ENCODE data around the gene ZNF469. TPM values are rescaled to one million over a fixed set of nuclear protein-coding genes. Genes with fewer than 3 reads are reported as not detected.

The ZNF469 gene
- total and polyA plus RNA-seq, 4 donors, result 0.04 to 0.50 (median 0.36) TPM

GRCh38 chr16:88339930-88340754 lies 42.6 kb upstream of the ZNF469 start:
- DNase-seq (ENCODE audit: low spot score), result no peak
- H3K27me3 ChIP-seq (ENCODE audit: control insufficient read depth in 4 of 4, insufficient read depth in 4 of 4, low read length in 3 of 4), result no peaks in the 10 kb centered on the region
- H3K4me3 ChIP-seq (ENCODE audit: low read depth in 1 of 3, low read length in 3 of 3), result no peak overlapping the region
- no peaks in the 10 kb centered on the region for H3K36me3 ChIP-seq (ENCODE audit: control insufficient read depth in 4 of 4, insufficient read depth in 3 of 4, low read depth in 1 of 4, low read length in 3 of 4)
- H3K9me3 ChIP-seq (ENCODE audit: control insufficient read depth in 4 of 4, low read length in 3 of 4), result no peaks in the 10 kb centered on the region
- no peak overlapping the region for H3K27ac ChIP-seq (ENCODE audit: low read depth in 1 of 2, low read length in 2 of 2)
- no peaks in the 10 kb centered on the region for H3K4me1 ChIP-seq (ENCODE audit: control insufficient read depth in 4 of 4, insufficient read depth in 4 of 4, low read length in 3 of 4)
- H3K9ac ChIP-seq (ENCODE audit: low read depth in 1 of 2, low read length in 2 of 2), result no peak overlapping the region
- WGBS, result 69% methylated on average over 20 of the region's 20 CpGs
- TF ChIP-seq JUND (IDR thresholded peaks at IDR 0.05), result no peak
- TF ChIP-seq HNF4A (conservative IDR thresholded peaks at IDR 0.05), result no peak
- TF ChIP-seq FOXA2 (IDR thresholded peaks at IDR 0.05), result no peak
- TF ChIP-seq SP1 (IDR thresholded peaks at IDR 0.05), result no peak
- no peak for TF ChIP-seq RAD21 (IDR thresholded peaks at IDR 0.05)
- no peak for TF ChIP-seq GABPA (IDR thresholded peaks at IDR 0.05 in 1 of 2, conservative IDR thresholded peaks at IDR 0.05 in 1 of 2)
- no peak for TF ChIP-seq HNF4G (IDR thresholded peaks at IDR 0.05)
- no peak for TF ChIP-seq EGR1 (IDR thresholded peaks at IDR 0.05; ENCODE audit: low read depth in 2 of 2)
- TF ChIP-seq YY1 (IDR thresholded peaks at IDR 0.05), result no peak
- TF ChIP-seq FOXA1 (IDR thresholded peaks at IDR 0.05), result no peak
- no peak for TF ChIP-seq MAX (IDR thresholded peaks at IDR 0.05)
- no peak for TF ChIP-seq ATF3 (IDR thresholded peaks at IDR 0.05)
- TF ChIP-seq REST (IDR thresholded peaks at IDR 0.05), result no peak
- no peak for TF ChIP-seq RXRA (IDR thresholded peaks at IDR 0.05)
- TF ChIP-seq NR2F2 (IDR thresholded peaks at IDR 0.05), result no peak

GRCh38 chr16:88340755-88341150 lies 42.0 kb upstream of the ZNF469 start:
- WGBS, result 81% methylated on average over 11 of the region's 11 CpGs
- Histone ChIP-seq H3K27ac (ENCODE audit: low read depth in 1 of 2, low read length in 2 of 2) (no peak overlapping the region), H3K4me1 (ENCODE audit: control insufficient read depth in 4 of 4, insufficient read depth in 4 of 4, low read length in 3 of 4) (no peaks in the 10 kb centered on the region)

More at GRCh38 chr16:88340755-88341150, 42.0 kb upstream of the ZNF469 start:
- Histone ChIP-seq H3K9me3 (ENCODE audit: control insufficient read depth in 4 of 4, low read length in 3 of 4) (no peaks in the 10 kb centered on the region), H3K36me3 (ENCODE audit: control insufficient read depth in 4 of 4, insufficient read depth in 3 of 4, low read depth in 1 of 4, low read length in 3 of 4) (no peaks in the 10 kb centered on the region), H3K9ac (ENCODE audit: low read depth in 1 of 2, low read length in 2 of 2) (no peak overlapping the region), H3K27me3 (ENCODE audit: control insufficient read depth in 4 of 4, insufficient read depth in 4 of 4, low read length in 3 of 4) (no peaks in the 10 kb centered on the region), H3K4me3 (ENCODE audit: low read depth in 1 of 3, low read length in 3 of 3) (no peak overlapping the region)
- DNase-seq (ENCODE audit: low spot score), result no peak
- no peak for TF ChIP-seq NR2F2 (IDR thresholded peaks at IDR 0.05)
- TF ChIP-seq RXRA (IDR thresholded peaks at IDR 0.05), result no peak
- TF ChIP-seq HNF4A (conservative IDR thresholded peaks at IDR 0.05), result no peak
